Measurements from ENCODE around the gene AGA. TPM values are rescaled to one million over a fixed set of nuclear protein-coding genes. Genes with fewer than 3 reads are reported as not detected.

The AGA gene
- total and polyA plus RNA-seq, 7 experiments from 2014 or later: 20.4 to 32.8 (median 27.0) TPM

GRCh38 chr4:177403746-177404145 is 38.5 kb downstream of the AGA start:
- Mint-ChIP-seq H3K27me3 (peaks cover 0 to 14% (median 0%) of the 10 kb centered on the region in 5 donors), H3K4me1 (peaks cover 24 to 47% (median 37%) of the 10 kb centered on the region in 7 donors), H3K4me3 (peak overlapping the region in 1 of 10 donors; percentile 15), H3K36me3 (peaks cover 0 to 15% (median 0%) of the 10 kb centered on the region in 5 donors), H3K27ac (peak overlapping the region in 2 of 9 donors; percentile 54 to 73), H3K9me3 (peaks cover 0 to 6% (median under 1%) of the 10 kb centered on the region in 11 donors)
- DNase-seq (no peak), ATAC-seq (no peak)
- Histone ChIP-seq H3K36me3 (ENCODE audit: control insufficient read depth in 2 of 3, insufficient read depth in 3 of 3, low read length in 3 of 3) (no peaks in the 10 kb centered on the region), H3K27ac (ENCODE audit: low read depth, low read length) (no peak overlapping the region), H3K9me3 (ENCODE audit: control insufficient read depth in 2 of 3, low read length in 3 of 3) (no peaks in the 10 kb centered on the region), H3K4me1 (ENCODE audit: control insufficient read depth in 2 of 2, insufficient read depth in 2 of 2, low read length in 2 of 2) (peaks cover 14 to 25% of the 10 kb centered on the region in 2 donors), H3K27me3 (ENCODE audit: control insufficient read depth in 2 of 2, insufficient read depth in 2 of 2, low read length in 2 of 2) (no peaks in the 10 kb centered on the region), H3K4me3 (ENCODE audit: low read length) (no peak overlapping the region)
- POLR2A ChIA-PET: interaction anchor here (2.9 kb wide), 1 partner anchor 38 kb away, joined by 18 read pairs; the partner anchor contains the start of gene AGA
- intact Hi-C loops (cut with micrococcal nuclease): loop anchor here in 1 of 2 donors (5.0 kb wide), 1 partner anchor 36 kb away; no protein-coding TSS in a partner anchor
- CTCF ChIA-PET: interaction anchor here (0.6 to 1.7 kb wide), 2 partner anchors 10 to 19 kb away, joined by 4 to 5 read pairs; no protein-coding TSS in a partner anchor

GRCh38 chr4:177401658-177402273 is 40.5 kb downstream of the AGA start:
- Histone ChIP-seq H3K27ac (ENCODE audit: low read depth, low read length) (no peak overlapping the region), H3K36me3 (ENCODE audit: control insufficient read depth in 2 of 3, insufficient read depth in 3 of 3, low read length in 3 of 3) (no peaks in the 10 kb centered on the region), H3K27me3 (ENCODE audit: control insufficient read depth in 2 of 2, insufficient read depth in 2 of 2, low read length in 2 of 2) (no peaks in the 10 kb centered on the region), H3K9me3 (ENCODE audit: control insufficient read depth in 2 of 3, low read length in 3 of 3) (no peaks in the 10 kb centered on the region), H3K4me3 (ENCODE audit: low read length) (peak overlapping the region; percentile 14), H3K4me1 (ENCODE audit: control insufficient read depth in 2 of 2, insufficient read depth in 2 of 2, low read length in 2 of 2) (peaks cover 14 to 25% of the 10 kb centered on the region in 2 donors)
- ChIA-PET POLR2A (interaction anchor here (1.1 to 2.9 kb wide), 2 partner anchors 9 to 40 kb away, joined by 3 to 18 read pairs; partner anchors contain the start of gene AGA), CTCF (no interaction called here)
- Mint-ChIP-seq H3K27ac (peak overlapping the region; percentile 13 to 89 (median 82)), H3K4me1 (peaks cover 24 to 47% (median 35%) of the 10 kb centered on the region in 7 donors), H3K4me3 (peak overlapping the region; percentile 2 to 74 (median 46)), H3K27me3 (peaks cover 0 to 13% (median 0%) of the 10 kb centered on the region in 5 donors), H3K36me3 (peaks cover 0 to 17% (median 0%) of the 10 kb centered on the region in 5 donors), H3K9me3 (peaks cover 0 to 14% (median 6%) of the 10 kb centered on the region in 11 donors)
- ATAC-seq (peak; percentile 38), DNase-seq (peak in 5 of 9 donors; percentile 14 to 35 (median 27))
- intact Hi-C loops (cut with micrococcal nuclease): loop anchor here (1.0 to 5.0 kb wide), 3 partner anchors 8 to 41 kb away; partner anchors contain the start of gene AGA (in 1 of the 2)

- Histone ChIP-seq H3K27me3 (ENCODE audit: control insufficient read depth in 2 of 2, insufficient read depth in 2 of 2, low read length in 2 of 2) (no peaks in the 10 kb centered on the region), H3K9me3 (ENCODE audit: control insufficient read depth in 2 of 3, low read length in 3 of 3) (no peaks in the 10 kb centered on the region), H3K36me3 (ENCODE audit: control insufficient read depth in 2 of 3, insufficient read depth in 3 of 3, low read length in 3 of 3) (no peaks in the 10 kb centered on the region), H3K4me3 (ENCODE audit: low read length) (no peak overlapping the region), H3K27ac (ENCODE audit: low read depth, low read length) (no peak overlapping the region), H3K4me1 (ENCODE audit: control insufficient read depth in 2 of 2, insufficient read depth in 2 of 2, low read length in 2 of 2) (peaks cover 14 to 25% of the 10 kb centered on the region in 2 donors)
- H3K27ac Mint-ChIP-seq: peak overlapping the region; percentile 47 to 94 (median 86)
- H3K4me1 Mint-ChIP-seq: peaks cover 24 to 47% (median 35%) of the 10 kb centered on the region in 7 donors
- ChIA-PET POLR2A (no interaction called here), CTCF (no interaction called here)
- H3K4me3 Mint-ChIP-seq: peak overlapping the region in 8 of 10 donors; percentile 7 to 74 (median 57)
- H3K27me3 Mint-ChIP-seq: peaks cover 0 to 8% (median 0%) of the 10 kb centered on the region in 5 donors
- ATAC-seq (no peak), DNase-seq (no peak)
- intact Hi-C loops (cut with micrococcal nuclease): loop anchor here in 1 of 2 donors (5.0 kb wide), 1 partner anchor 33 kb away; no protein-coding TSS in a partner anchor
- peaks cover 0 to 14% (median 6%) of the 10 kb centered on the region in 11 donors for H3K9me3 Mint-ChIP-seq
- H3K36me3 Mint-ChIP-seq: peaks cover 0 to 17% (median 0%) of the 10 kb centered on the region in 5 donors
Measured at GRCh38 chr4:177400030-177400429, 42.2 kb downstream of the AGA start.

DNA sequence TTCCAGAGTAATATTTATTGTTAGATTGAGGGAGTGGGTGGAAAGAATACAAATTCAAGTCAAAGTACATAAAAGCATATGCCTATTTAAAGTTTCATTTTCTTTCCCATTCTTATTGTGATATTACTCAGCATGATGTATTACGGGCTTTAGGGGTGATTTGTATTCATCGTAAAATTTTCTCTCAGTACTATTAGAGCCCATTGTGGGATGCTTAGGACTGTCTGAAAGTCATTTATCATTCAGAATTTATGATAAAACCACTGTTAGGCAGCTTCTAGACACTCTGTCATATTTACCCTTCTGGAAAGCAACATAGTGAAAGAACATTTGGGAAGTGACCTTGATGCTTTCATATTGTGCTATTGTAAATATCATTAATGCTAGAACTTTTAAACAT is 45.9 kb downstream of the AGA start:
- peaks cover 21 to 47% (median 45%) of the 10 kb centered on the region in 7 donors for H3K4me1 Mint-ChIP-seq
- no peak for ATAC-seq
- H3K36me3 Mint-ChIP-seq: peaks cover 0 to 10% (median 0%) of the 10 kb centered on the region in 5 donors
- Histone ChIP-seq H3K4me1 (ENCODE audit: control insufficient read depth in 2 of 2, insufficient read depth in 2 of 2, low read length in 2 of 2) (peaks cover 11 to 24% of the 10 kb centered on the region in 2 donors), H3K9me3 (ENCODE audit: control insufficient read depth in 2 of 3, low read length in 3 of 3) (no peaks in the 10 kb centered on the region), H3K27me3 (ENCODE audit: control insufficient read depth in 2 of 2, insufficient read depth in 2 of 2, low read length in 2 of 2) (no peaks in the 10 kb centered on the region), H3K27ac (ENCODE audit: low read depth, low read length) (no peak overlapping the region), H3K4me3 (ENCODE audit: low read length) (no peak overlapping the region), H3K36me3 (ENCODE audit: control insufficient read depth in 2 of 3, insufficient read depth in 3 of 3, low read length in 3 of 3) (no peaks in the 10 kb centered on the region)
- H3K27ac Mint-ChIP-seq: no peak overlapping the region
- H3K4me3 Mint-ChIP-seq: no peak overlapping the region
- DNase-seq: no peak
- peaks cover 0 to 14% (median 6%) of the 10 kb centered on the region in 11 donors for H3K9me3 Mint-ChIP-seq
- peaks cover 0 to 8% (median 0%) of the 10 kb centered on the region in 5 donors for H3K27me3 Mint-ChIP-seq
- ChIA-PET POLR2A (interaction anchor here (1.0 to 1.4 kb wide), 3 partner anchors 42 to 48 kb away, joined by 3 to 6 read pairs (median 3); partner anchors contain the start of gene AGA), CTCF (no interaction called here)
- intact Hi-C loops (cut with micrococcal nuclease): no loop called here

GRCh38 chr4:177393236-177393635 is 49.0 kb downstream of the AGA start:
- Histone ChIP-seq H3K36me3 (ENCODE audit: control insufficient read depth in 2 of 3, insufficient read depth in 3 of 3, low read length in 3 of 3) (no peaks in the 10 kb centered on the region), H3K9me3 (ENCODE audit: control insufficient read depth in 2 of 3, low read length in 3 of 3) (no peaks in the 10 kb centered on the region), H3K27ac (ENCODE audit: low read depth, low read length) (peak overlapping the region; percentile 22), H3K27me3 (ENCODE audit: control insufficient read depth in 2 of 2, insufficient read depth in 2 of 2, low read length in 2 of 2) (no peaks in the 10 kb centered on the region), H3K4me3 (ENCODE audit: low read length) (no peak overlapping the region), H3K4me1 (ENCODE audit: control insufficient read depth in 2 of 2, insufficient read depth in 2 of 2, low read length in 2 of 2) (peaks cover 0 to 16% of the 10 kb centered on the region in 2 donors)
- Mint-ChIP-seq H3K36me3 (peaks cover 0 to 3% (median 0%) of the 10 kb centered on the region in 5 donors), H3K4me1 (peaks cover 12 to 45% (median 32%) of the 10 kb centered on the region in 7 donors), H3K27me3 (peaks cover 0 to 16% (median 0%) of the 10 kb centered on the region in 5 donors), H3K27ac (peak overlapping the region; percentile 16 to 98 (median 86)), H3K4me3 (peak overlapping the region in 9 of 10 donors; percentile 53 to 85 (median 66)), H3K9me3 (peaks cover 0 to 8% (median 2%) of the 10 kb centered on the region in 11 donors)
- ChIA-PET CTCF (interaction anchor here (0.8 to 1.9 kb wide), 5 partner anchors 10 to 161 kb away, joined by 3 to 6 read pairs (median 3); partner anchors contain the start of gene AGA), POLR2A (interaction anchor here (0.6 to 6.5 kb wide), 5 partner anchors 9 to 1198 kb away, joined by 3 to 72 read pairs (median 3); partner anchors contain the start of genes AGA and SPATA4)
- DNase-seq (peak in 7 of 9 donors; percentile 23 to 64 (median 55)), ATAC-seq (peak; percentile 86)
- intact Hi-C loops (cut with micrococcal nuclease): loop anchor here (1.0 to 5.0 kb wide), 4 partner anchors 9 to 86 kb away; partner anchors contain the start of genes AGA (in 2 of the 2) and NEIL3 (in 1 of the 2)

DNA sequence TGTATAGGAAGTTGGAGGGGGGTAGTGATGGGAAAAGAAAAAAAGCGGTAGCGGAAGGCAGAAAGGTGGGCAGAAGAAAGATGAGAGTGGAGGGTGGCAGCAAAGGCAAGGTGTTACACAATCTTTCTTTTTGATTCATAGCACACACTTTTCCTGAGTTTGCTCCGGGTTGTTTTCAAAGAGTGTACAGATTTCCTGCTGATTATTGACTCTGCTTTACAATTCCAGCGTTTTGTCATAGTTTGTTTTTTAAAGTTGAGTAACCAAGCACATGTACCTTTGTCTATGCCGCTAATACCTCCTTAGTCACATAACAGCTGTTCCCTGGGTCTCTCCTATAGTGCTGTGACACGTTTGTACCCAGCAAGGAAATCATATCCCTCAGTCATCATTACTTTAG is 50.3 kb downstream of the AGA start:
- Mint-ChIP-seq H3K4me1 (peaks cover 12 to 45% (median 32%) of the 10 kb centered on the region in 7 donors), H3K36me3 (no peaks in the 10 kb centered on the region), H3K9me3 (no peaks in the 10 kb centered on the region), H3K27ac (peak overlapping the region in 7 of 9 donors; percentile 8 to 84 (median 75)), H3K4me3 (peak overlapping the region in 9 of 10 donors; percentile 2 to 78 (median 74)), H3K27me3 (peaks cover 0 to 16% (median 0%) of the 10 kb centered on the region in 5 donors)
- Histone ChIP-seq H3K27me3 (ENCODE audit: control insufficient read depth in 2 of 2, insufficient read depth in 2 of 2, low read length in 2 of 2) (no peaks in the 10 kb centered on the region), H3K27ac (ENCODE audit: low read depth, low read length) (no peak overlapping the region), H3K4me3 (ENCODE audit: low read length) (no peak overlapping the region), H3K9me3 (ENCODE audit: control insufficient read depth in 2 of 3, low read length in 3 of 3) (no peaks in the 10 kb centered on the region), H3K36me3 (ENCODE audit: control insufficient read depth in 2 of 3, insufficient read depth in 3 of 3, low read length in 3 of 3) (no peaks in the 10 kb centered on the region), H3K4me1 (ENCODE audit: control insufficient read depth in 2 of 2, insufficient read depth in 2 of 2, low read length in 2 of 2) (peaks cover 0 to 16% of the 10 kb centered on the region in 2 donors)
- CTCF ChIA-PET: interaction anchor here (0.7 kb wide), 1 partner anchor 1068 kb away, joined by 3 read pairs; no protein-coding TSS in a partner anchor
- DNase-seq (no peak), ATAC-seq (no peak)
- intact Hi-C loops (cut with micrococcal nuclease): loop anchor here (2.0 to 5.0 kb wide), 2 partner anchors 51 to 85 kb away; partner anchors contain the start of genes AGA (in 1 of the 2) and NEIL3 (in 1 of the 2)
- POLR2A ChIA-PET: interaction anchor here (6.5 kb wide), 1 partner anchor 50 kb away, joined by 72 read pairs; the partner anchor contains the start of gene AGA
